ENCODE measurements around the gene PATL1.

The PATL1 gene

DNA sequence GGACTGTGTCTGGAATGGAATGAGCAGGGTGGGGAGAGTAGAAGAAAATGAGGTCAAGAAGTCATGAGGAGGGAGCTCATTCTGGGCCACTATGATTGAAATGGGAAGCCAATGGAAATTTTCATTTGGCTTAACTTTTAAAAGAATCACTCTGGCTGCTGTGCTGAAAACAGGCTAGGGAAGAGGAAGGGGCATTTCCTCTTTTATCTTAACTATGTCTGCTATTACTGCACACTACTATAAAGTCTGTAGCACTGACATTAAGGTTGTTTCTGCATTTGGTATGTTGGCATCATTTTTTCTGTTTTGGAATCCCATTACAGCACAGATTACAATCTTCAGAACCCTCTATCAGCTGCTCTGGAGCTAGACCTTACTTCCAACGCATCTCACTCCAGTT is 8.2 kb downstream of the PATL1 start:
- in situ Hi-C loops (cut with MboI; ENCODE audit: low pct_unique_long_range_greater_than_20kb, low sequenced_read_pairs, unreplicated experiment), result no loop called here
- no peak for DNase-seq (ENCODE audit: low spot score)
- TF ChIP-seq, protein P1, sequence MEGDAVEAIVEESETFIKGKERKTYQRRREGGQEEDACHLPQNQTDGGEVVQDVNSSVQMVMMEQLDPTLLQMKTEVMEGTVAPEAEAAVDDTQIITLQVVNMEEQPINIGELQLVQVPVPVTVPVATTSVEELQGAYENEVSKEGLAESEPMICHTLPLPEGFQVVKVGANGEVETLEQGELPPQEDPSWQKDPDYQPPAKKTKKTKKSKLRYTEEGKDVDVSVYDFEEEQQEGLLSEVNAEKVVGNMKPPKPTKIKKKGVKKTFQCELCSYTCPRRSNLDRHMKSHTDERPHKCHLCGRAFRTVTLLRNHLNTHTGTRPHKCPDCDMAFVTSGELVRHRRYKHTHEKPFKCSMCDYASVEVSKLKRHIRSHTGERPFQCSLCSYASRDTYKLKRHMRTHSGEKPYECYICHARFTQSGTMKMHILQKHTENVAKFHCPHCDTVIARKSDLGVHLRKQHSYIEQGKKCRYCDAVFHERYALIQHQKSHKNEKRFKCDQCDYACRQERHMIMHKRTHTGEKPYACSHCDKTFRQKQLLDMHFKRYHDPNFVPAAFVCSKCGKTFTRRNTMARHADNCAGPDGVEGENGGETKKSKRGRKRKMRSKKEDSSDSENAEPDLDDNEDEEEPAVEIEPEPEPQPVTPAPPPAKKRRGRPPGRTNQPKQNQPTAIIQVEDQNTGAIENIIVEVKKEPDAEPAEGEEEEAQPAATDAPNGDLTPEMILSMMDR (IDR thresholded peaks at IDR 0.05; ENCODE audit: extremely low read depth, insufficient read depth, missing control alignments), result no peak

DNA sequence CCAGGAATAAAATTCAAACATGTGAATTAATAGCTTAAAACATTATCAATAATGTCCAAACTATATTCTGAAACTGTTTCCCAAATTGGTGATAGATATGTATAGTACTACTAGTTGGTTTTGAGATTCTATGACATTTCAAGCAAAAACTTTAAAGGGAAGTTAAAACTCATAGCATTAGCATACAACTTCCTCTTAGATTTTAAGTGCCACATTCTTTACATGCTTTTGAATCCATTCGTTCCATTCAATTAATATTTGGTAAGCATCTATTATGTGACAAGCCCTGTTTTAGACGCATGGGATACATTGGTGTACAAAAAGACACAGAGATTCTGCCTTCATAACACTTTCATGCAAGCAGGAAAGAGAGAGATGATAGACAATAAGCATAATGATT is 8.9 kb downstream of the PATL1 start:
- TF ChIP-seq, protein P1 (IDR thresholded peaks at IDR 0.05; ENCODE audit: extremely low read depth, insufficient read depth, missing control alignments), result no peak
- in situ Hi-C loops (cut with MboI; ENCODE audit: low pct_unique_long_range_greater_than_20kb, low sequenced_read_pairs, unreplicated experiment), result no loop called here
- DNase-seq (ENCODE audit: low spot score), result no peak

DNA sequence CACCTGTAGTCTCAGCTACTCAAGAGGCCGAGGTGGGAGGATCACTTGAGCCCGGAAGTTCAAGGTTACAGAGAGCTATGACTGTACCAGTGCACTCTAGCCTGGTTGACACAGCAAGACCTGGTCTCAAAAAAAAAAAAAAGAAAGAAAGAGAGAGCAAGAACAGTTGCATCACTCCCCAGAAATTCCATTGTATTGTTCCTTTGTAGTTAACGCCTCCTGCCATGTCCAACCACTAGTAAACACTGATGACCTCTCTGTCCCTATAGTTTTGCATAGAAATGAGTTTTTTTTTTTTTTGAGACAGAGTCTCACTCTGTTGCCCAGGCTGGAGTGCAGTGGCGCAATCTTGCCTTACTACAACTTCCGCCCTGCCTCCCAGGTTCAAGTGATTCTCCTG is 10.8 kb downstream of the PATL1 start:
- DNase-seq (ENCODE audit: low spot score), result no peak
- in situ Hi-C loops (cut with MboI; ENCODE audit: low pct_unique_long_range_greater_than_20kb, low sequenced_read_pairs, unreplicated experiment), result no loop called here

DNA sequence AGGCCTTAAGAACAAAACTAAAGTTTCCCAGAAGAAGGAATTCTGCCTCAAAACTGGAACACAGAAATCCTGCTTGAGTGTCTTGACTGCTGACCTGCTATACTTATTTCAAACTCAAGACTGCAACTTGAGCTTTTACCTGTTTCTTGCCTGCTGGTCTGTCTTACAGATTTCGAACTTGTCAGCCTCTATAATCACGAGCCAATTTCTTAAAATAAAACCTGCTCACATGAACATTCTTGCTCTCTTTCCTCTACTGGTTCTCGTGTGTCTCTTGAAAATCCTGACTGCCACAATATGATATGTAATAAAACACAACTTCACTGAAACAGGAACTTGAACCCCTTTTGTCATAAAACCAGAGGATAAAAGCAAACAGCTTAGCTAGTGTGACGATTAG is 13.9 kb downstream of the PATL1 start:
- in situ Hi-C loops (cut with MboI; ENCODE audit: low pct_unique_long_range_greater_than_20kb, low sequenced_read_pairs, unreplicated experiment), result no loop called here
- TF ChIP-seq, protein P1 (IDR thresholded peaks at IDR 0.05; ENCODE audit: extremely low read depth, insufficient read depth, missing control alignments), result no peak
- DNase-seq (ENCODE audit: low spot score), result no peak

More for the DNA sequence above, 10.8 kb downstream of the PATL1 start:
- TF ChIP-seq, protein P1 (IDR thresholded peaks at IDR 0.05; ENCODE audit: extremely low read depth, insufficient read depth, missing control alignments), result no peak

DNA sequence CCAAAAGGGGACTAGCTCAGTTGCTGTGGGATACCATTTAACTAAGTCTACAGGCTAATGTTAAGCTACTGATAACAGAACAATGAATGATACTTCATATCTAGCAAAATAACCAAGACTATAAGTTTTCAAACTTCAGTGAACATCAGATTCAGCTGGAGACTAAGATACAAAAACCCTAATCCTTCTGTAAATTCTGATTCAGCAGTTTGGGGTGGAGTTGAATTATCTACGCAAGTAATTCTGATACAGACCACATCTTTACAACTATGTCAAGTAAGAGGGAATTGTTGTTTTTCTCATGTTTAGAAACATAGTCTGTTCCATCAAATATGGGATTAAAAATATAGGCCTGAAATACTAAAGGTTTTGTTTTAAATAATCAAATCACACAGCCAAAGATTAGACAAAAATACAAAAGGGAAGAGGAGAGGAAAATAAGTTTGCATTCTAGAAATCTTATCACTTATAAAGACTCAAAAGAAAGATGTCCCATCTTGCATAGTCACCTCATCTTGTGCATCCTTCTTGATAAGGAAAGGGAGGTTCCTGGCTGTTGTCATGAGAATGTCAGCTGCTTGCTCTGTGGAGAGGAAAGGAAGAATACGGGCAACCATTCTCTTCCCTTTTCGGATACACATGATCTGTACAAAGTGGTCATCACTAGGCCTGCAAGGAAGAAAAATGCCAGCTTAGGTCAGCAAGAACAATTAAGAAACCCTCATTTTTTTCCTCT is 21.4 kb downstream of the PATL1 start:
- in situ Hi-C loops (cut with MboI; ENCODE audit: low pct_unique_long_range_greater_than_20kb, low sequenced_read_pairs, unreplicated experiment), result no loop called here
- TF ChIP-seq, protein P1 (IDR thresholded peaks at IDR 0.05; ENCODE audit: extremely low read depth, insufficient read depth, missing control alignments), result no peak
- no peak for DNase-seq (ENCODE audit: low spot score)

DNA sequence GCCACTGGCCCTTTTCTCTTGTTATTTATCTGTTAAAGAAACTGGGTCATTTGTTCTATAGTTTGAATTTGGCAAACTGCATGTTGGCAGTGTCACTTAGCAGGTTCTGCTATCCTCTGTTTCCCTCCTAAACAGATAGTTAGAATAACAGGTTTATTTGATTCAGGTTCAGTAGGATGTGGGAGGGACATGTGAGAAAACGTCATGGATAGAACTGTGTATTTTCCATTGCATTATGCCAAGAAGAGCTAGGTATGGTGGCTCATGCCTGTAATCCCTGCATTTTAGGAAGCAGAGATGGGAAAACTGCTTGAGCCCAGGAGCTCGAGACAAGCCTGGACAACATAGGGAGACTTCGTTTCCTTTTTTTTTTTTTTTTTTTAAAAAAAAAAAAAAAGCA is 24.3 kb downstream of the PATL1 start:
- no peak for DNase-seq (ENCODE audit: low spot score)
- in situ Hi-C loops (cut with MboI; ENCODE audit: low pct_unique_long_range_greater_than_20kb, low sequenced_read_pairs, unreplicated experiment), result no loop called here
- TF ChIP-seq, protein P1 (IDR thresholded peaks at IDR 0.05; ENCODE audit: extremely low read depth, insufficient read depth, missing control alignments), result no peak

Data from GM13977 (cell line).